ENCODE results near the gene KLC4.
"Not testable (repeated sequence)": the region's sequence is repeated elsewhere in the genome, so short reads cannot be mapped to it uniquely, and the experiment has no call there.

KLC4 gene

GRCh38 chr6:43037197-43037596 lies 22.2 kb upstream of the KLC4 start:
- DNase-seq, result no peak

- DNase-seq, result no peak
Measured at GRCh38 chr6:43037706-43038105, 21.7 kb upstream of the KLC4 start.

- no peak for DNase-seq
Measured at GRCh38 chr6:43038727-43039126, 20.7 kb upstream of the KLC4 start.

DNA sequence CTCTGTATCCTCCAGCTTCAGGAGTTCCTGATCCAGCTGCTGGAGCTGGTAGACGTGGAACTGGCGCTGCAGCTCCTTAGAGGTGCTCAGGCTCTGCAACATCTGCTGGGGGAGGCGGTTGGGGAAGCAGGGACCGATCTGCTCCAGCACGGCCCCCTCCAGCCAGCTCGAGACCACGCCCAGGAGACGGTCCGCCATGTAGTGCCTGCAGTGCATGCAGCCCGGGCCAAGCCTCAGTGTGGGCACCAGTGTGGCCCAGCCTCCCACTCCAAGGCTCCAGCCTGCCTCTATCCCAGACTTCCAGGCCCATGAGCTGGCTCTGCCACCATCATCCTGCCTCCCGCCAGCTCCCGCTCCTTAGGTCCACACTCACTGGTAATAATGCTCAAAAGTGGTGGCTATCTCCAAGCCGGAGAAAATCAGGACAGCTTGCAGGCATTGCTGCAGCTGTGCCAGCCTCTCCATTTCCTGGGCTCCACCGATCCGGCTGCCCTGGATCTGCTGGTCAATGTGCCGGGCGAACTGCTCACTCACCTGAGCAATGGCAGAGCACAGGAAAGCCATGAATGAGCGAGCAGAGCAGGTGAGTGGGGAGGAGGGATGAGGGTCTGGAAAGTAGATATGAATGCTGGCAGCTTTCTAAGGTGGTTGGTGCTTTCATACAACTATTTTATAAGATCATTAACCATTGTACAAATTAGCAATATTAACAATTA lies 18.7 kb upstream of the KLC4 start:
- no peak for DNase-seq

DNA sequence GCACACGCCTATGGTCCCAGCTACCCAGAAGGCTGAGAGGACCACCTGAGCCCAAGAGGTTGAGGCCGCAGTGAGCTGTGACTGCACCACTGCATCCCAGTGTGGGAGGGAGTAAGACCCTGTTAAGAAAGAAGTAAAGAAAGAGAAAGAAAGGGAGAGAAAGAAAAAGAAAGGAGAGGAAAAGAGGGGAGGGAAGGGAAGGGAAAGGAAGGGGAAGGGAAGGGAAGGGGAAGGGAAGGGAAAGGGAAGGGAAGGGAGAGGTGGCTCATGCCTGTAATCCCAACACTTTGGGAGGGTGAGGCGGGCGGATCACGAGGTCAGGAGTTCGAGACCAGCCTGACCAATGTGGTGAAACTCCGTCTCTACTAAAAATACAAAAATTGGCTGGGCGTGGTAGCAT lies 18.0 kb upstream of the KLC4 start:
- not testable (repeated sequence) for DNase-seq

- DNase-seq, result no peak
Measured at GRCh38 chr6:43043310-43043709, 16.1 kb upstream of the KLC4 start.

DNA sequence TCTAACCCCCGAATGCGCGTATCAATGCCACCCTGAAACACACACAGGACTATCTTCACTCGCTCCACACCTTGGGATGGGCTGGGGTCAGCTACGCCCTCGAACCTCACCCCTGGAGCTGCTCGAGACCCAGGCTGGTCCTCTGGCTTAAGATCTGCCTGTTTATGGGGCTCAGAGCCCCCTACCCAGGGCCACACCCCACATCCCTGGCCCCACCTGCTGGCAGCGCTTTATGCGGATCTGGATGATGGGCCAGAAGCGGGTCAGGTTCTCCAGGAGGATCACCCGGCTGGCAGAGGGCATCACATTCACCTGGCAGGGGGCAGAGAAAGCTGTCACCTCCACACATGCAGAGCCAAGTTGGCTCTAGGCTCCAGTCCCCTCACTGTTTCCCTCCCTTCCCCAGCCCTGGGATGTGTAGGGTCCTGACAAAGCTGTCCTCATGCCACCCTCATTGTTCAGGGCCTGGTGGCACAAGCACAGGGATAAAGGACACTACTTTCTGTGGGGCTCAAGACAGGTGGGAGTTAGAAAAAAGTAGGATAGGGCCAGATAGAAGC lies 14.0 kb upstream of the KLC4 start:
- DNase-seq, result no peak

GRCh38 chr6:43047998-43048397 lies 11.4 kb upstream of the KLC4 start:
- no peak for DNase-seq

DNA sequence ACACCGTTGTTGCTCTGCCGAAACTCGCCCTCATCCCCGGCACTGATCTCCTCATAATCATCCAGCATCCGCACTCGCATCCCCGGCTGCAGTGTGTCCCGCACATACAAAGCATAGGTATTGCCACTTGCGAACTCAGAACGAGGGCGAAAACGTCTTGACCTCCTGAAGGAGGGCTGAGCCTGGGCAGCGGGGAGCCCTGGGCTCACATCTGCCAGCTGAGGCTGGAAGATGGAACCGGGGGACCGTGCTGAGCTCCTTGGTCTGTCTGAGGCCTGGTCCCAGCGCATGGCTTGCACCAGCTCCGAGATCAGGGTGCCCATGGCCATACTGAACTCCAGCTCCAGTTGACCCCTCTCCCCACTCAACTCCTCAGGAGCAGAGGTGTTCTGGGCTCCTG lies 8.4 kb upstream of the KLC4 start:
- DNase-seq, result no peak

GRCh38 chr6:43052225-43052841 lies 7.1 kb upstream of the KLC4 start:
- no peak for DNase-seq

GRCh38 chr6:43052842-43053544 lies 6.4 kb upstream of the KLC4 start:
- DNase-seq, result peak; percentile 10

GRCh38 chr6:43053545-43054205 lies 5.8 kb upstream of the KLC4 start, which contains the start of gene CUL7:
Gene CUL7, minus strand, starts transcription at chr6:43053851. Its CDS starts 1,063 bp downstream, at chr6:43052788.
- DNase-seq, result peak; percentile 91

DNA sequence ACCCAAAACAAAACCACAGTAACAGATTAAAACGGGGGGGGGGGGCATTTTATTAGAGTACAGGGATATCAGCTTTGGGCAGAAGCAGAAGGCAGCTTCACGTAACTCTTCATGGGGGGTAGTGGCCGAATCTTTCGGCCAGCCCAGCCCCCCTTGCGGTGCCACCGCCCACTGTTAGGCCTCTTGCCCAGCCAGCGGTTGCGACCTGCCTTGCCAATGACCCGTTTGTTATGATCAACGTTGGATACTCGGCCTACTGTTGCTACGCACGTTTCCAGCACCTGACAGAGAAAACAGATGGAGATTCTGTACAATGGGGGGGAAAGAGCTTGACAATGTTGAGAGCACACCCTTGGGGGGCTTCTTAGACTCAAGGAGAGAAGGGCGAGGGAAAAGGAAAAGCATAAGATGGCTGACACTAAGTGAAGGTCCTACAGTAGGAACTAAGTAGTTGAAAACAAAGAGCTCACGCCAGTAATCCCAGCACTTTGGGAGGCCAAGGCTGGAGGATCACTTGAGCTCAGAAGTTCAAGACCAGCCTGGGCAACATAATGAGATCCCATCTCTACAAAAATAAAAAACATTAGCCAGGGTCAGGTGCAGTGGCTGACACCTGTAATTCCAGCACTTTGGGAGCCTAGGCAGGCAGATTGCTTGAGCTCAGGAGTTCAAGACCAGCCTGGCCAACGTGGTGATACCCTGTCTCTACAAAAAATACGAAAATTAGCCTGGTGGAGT lies 5.1 kb upstream of the KLC4 start:
- DNase-seq, result no peak

DNA sequence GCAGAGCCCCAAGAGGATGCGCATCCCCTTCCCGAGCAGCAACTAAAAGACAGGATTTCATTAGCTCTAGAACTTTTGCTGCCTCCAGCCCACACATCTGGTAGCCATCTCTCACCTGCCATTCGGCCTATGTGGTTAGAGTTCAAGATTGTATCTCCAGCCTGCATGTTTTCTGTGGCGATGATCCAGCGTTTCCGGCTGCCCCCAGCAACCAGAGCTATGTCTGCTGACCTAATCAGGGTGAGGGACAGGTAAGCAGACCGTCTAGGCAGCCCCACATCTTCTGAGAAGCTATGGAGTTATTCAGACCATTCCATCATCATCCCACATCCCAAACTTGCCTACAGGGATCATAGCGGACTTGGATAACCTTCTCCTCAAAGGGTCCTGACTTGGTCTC lies 3.5 kb upstream of the KLC4 start:
- DNase-seq, result no peak

- no peak for DNase-seq
Measured at GRCh38 chr6:43058531-43058930, 900 bp upstream of the KLC4 start.

DNA sequence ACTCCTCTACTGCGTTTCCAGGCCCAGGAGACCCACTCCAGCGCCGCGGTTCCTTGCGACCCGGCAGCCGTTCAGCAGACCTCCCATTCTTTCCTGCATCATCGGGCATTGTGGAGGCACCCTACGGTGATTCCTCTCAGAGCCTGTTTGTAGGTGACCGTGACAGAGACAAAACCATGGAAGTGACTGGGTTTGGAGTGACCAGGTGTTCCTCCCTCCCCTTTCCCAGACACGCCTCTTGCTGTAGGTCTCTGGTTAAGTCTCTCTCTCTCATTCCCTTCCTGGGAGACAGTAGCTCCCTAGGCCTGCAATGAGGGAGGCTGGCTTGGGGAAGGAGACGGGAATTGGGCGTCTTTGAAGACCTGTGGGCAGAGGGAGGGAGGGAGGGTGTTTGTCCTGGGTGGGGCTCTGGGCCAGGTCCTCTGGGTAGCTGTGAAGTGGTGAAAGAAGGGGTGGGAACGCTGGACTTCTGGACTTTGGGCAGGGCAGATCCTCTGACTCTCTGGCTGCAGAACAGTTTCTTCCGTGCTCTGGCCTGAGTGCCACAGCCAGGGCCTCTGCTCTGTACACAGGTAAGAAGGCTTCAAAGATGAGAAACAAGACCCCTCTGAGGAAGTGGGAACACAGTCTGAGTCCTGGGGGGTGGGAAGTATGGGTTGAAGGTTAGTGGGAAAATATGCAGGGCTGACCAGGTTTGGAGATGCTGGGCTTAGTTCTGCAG lies 763 bp downstream of the KLC4 start:
- DNase-seq, result no peak

DNA sequence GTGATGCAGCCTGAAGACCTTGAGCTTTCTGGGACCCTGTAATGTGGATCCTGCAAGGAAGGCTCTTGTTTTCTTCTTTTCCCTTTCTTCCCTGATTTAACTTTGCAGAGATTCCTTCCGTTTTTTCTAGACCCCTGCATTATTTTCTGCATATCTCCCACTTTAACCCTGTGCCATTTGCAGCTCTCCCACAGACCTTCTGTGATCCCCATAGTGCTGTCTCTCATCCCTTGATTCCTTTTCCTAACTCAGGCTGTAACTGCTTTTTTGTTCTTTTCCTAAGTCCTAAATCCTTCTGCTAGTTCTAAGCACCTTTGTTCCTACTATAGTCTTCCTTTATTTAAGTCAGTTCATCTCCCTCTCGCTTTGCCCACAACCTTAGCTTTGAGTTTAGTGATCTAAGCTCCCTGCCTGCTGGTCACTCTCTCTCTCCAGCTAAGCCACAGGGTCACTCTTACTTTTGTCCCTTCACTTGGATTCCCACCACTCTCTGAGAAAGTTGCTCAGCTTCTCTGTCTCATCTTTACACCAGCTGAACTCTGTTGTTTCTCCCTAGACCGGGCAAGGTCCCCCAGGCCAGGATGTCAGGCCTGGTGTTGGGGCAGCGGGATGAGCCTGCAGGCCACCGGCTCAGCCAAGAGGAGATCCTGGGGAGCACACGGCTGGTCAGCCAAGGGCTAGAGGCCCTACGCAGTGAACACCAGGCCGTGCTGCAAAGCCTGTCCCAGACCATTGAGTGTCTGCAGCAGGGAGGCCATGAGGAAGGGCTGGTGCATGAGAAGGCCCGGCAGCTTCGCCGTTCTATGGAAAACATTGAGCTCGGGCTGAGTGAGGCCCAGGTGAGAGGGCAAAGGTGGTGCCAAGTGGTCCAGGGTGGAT lies 1.6 kb downstream of the KLC4 start:
- no peak for DNase-seq

DNA sequence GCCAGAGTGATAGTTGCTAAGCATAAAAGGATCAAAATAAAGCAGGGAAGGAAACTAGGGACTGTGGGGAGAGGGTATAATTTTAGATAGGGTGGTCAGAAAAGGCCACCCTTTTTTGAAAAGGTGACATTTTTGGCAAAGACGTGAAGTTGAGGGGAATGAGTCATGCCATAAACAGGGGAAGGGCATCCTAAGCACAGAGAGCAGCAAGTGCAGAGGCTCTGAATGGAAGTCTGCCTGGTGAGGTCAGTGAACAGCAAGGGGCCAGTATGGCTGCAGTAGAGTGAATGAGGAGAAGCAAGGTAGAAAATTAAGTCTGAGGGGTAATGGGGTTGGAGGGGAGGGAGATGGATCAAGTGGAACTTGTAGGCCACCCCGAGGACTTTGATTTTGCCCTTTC lies 2.4 kb downstream of the KLC4 start:
- no peak for DNase-seq

DNA sequence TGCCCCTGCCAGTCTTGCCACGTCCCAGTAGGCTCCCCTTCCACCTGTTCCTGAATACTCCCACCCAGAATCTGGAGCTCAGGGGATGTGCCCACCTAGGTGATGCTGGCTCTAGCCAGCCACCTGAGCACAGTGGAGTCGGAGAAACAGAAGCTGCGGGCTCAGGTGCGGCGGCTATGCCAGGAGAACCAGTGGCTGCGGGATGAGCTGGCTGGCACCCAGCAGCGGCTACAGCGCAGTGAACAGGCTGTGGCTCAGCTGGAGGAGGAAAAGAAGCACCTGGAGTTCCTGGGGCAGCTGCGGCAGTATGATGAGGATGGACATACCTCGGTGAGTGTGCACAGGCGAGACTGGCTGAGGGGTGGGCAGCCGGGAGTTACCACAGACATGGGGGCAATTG lies 3.4 kb downstream of the KLC4 start:
- no peak for DNase-seq

GRCh38 chr6:43070028-43070632 lies 10.7 kb downstream of the KLC4 start:
- peak; percentile 46 for DNase-seq

Measured in CD4-positive, alpha-beta T cell treated with Interleukin-21 for 1 hour (primary cell).